NOMO-1 (cell line): Measurements from ENCODE around the gene HOXB4.

Experiments used
- DNase-seq, 2 experiments: peaks; one replicate each; lab custom pipeline; 2025; ENCODE audit not compliant: unreplicated experiment in 2 of 2; lab: John Stamatoyannopoulos, UW

The HOXB4 gene

GRCh38 chr17:48549914-48550501 lies 28.1 kb downstream of the HOXB4 start:
- DNase-seq = no peak

DNA sequence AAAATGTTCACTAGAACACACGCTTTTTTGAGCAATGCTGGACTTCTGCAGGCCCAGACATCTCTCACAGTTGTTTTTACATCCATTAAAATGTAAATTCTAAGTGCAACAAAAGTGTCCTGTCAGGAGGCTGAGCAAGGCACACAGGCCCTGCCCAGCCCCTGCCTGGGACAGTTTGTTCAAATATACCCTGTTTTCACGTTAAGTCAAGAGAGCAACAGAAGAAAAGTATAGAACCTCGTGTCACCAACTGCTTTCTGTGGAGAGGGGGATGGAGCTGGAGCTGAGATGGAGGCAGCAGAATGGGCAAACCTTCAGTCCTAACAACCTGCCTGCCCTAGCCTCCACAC lies 28.9 kb downstream of the HOXB4 start:
- DNase-seq = no peak

- no peak for DNase-seq
Measured at GRCh38 chr17:48548523-48549280, 29.4 kb downstream of the HOXB4 start.

DNA sequence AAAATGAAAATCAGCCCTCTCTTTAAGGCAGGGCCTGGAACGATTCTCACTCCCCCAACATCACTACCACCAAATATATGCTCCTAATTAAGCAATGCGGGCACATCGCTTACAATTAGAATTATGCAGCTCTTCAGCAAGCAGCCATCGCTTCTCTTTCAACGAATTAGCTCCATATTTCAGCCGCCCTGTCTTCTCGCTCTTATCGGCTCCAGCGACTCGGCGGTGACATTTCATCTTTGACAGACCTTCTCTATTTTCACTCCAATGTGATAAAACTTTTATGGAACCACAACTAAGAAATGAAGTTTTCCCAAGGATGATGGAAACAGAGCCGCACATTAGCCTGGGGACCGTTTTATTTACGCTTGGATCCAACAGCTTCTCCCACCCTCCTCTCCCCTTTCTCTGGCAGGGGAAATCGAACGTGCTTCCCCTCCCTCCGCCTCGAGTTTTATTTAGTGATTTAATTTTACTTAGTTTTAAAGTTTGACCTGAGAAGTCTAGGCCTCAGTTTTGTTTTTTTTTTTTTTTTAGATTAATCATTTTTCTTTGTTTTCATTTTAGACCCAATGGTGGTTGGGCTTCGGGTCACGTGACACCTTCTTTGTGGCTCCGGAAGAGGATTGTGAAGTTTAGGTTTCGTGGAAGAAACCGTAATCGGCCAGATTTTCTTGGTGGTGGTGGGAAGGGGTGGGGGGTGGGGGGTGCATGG lies 30.2 kb downstream of the HOXB4 start:
- DNase-seq = no peak

DNA sequence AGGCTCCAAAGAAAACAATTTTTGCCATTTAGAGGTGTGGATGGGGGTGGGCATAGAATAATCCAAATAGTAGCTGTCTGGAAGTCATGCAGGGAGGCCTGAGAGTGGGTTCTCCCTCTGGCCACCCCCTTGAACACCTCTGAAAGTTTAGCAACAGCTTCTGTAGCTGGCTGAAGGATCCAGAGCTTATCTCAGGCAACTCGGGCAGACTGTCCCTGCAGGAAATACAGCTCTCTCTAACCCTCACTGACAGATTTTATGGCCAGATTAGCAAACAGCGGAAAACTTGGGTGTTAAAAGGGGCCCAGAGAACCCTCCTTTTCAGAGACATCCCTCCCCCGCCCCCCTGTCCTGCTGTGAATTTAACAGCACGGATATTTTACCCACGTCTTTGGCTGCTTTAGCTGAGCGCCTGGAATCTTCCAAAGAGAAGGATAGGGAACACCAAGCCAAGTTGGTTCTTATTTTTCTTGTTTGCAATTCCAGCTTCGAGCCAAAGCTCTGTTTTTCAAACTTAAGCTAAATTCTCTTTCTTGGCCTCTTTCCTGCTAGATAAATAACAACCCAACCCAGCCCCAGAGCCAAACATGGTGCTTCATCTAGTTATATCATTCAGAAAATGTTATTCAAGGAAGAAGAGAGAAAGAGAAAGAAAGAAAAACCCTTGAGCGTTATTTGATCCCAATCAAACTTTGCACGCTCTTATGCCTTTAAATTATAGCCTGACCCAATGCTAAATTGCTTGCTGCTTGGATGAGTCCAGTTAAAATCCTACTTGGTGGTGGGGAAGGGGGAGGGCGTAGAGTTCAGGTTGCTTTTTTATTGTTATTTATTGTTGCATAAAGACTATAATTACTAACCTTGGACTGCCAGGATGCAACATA lies 31.0 kb downstream of the HOXB4 start:
- DNase-seq = no peak

GRCh38 chr17:48546137-48546923 lies 31.8 kb downstream of the HOXB4 start:
- no peak for DNase-seq

- DNase-seq = no peak
Measured at GRCh38 chr17:48545539-48545938, 32.6 kb downstream of the HOXB4 start.

- no peak for DNase-seq
Measured at GRCh38 chr17:48545022-48545375, 33.2 kb downstream of the HOXB4 start, which contains the start of gene HOXB2. Gene HOXB2, minus strand, starts transcription at chr17:48545109. Its CDS starts 198 bp downstream, at chr17:48544911.

GRCh38 chr17:48544349-48545021 lies 33.7 kb downstream of the HOXB4 start:
- DNase-seq = no peak

DNA sequence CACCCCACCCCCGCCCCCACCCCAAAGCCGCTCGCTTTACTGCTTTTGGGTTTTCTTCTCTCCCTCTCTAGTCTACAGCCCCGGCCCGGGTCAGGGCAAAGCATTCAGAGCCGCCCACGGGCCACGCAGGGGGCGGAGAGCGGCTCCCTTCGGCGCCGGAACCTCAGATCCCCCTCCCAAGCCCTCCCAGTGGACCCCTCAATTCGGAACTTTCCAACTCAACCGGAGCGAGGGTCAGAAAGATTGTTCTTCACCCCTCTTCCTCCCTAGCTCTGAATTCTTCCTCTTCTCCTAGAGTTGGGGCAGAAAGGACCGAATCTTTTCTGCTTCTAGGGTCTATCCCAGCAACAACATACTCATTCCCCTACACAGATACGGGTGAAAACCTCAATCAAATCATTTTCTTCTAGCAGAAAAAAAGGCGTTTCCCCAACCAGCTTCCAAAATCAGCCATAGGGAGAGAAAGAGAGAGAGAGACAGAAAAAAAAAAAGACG lies 34.2 kb downstream of the HOXB4 start:
- no peak for DNase-seq

GRCh38 chr17:48543107-48543853 lies 34.9 kb downstream of the HOXB4 start:
- peak in 1 of 2 experiments; percentile 18 for DNase-seq

DNA sequence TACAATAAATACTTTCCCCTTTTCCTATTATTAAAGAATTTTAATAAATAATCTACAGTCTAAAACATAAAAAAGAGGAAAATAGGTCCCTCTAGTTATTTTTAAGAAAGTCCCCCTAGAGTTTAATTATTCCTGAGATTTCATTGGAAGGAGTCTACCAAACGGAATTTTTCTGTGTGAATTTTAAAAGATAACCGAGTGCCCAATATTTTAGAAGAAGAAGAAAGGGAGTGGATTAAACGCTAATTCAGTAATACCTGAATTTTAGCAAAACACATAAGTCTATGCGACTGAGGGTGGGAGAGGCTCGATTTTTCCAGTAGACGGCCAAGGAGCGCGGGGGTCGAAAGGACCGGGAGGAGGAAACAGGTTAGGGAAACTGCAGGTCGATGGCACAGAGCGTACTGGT lies 35.4 kb downstream of the HOXB4 start:
- no peak for DNase-seq

GRCh38 chr17:48542114-48542656 lies 36.0 kb downstream of the HOXB4 start:
- DNase-seq = no peak

DNA sequence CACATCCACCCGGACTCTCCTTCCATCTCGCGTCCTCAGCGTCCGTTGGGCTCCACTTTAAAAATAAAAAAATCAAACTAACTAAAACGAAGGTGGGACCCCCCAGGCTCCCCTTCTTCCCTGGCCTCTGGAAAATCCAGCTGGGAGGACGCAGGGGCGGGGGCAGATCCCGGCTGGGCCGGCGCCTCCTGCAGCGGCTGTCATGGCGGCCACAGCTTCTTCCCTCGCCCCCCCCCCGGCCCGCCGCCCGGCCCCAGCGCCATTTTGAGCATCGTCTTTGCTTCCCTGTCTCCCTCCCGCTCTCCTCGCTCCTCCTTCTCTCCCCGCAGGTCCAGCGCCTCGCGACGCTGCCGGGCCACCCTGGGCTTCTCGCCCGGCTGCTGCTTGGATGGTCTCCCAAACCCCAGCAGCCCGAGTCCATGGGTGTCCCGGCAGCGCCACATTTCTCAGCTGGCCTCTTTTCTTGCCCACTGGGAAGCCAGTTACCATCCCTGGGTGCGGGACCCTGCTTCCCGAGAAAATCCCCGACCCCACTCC lies 36.5 kb downstream of the HOXB4 start:
- no peak for DNase-seq

- no peak for DNase-seq
Measured at GRCh38 chr17:48541036-48541576, 37.0 kb downstream of the HOXB4 start.

DNA sequence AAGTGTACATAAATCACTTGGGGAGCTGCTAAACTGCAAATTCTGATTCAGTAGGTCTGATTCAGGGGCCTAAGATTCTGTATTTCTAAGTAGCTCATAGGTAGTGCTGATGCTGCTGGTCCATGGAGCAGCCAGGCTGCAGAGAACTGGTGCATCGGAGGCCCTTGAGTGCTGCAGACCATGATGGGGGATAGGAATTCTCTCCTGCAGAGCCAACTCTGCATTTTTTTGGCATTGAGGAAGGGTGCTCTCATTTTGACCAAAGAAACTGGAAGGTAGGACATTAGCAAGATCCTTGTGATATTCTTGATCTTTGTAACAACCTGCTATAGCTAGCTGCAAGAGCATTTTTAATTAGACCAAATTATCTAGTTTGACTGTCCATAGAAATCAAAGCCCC lies 37.9 kb downstream of the HOXB4 start:
- no peak for DNase-seq

DNA sequence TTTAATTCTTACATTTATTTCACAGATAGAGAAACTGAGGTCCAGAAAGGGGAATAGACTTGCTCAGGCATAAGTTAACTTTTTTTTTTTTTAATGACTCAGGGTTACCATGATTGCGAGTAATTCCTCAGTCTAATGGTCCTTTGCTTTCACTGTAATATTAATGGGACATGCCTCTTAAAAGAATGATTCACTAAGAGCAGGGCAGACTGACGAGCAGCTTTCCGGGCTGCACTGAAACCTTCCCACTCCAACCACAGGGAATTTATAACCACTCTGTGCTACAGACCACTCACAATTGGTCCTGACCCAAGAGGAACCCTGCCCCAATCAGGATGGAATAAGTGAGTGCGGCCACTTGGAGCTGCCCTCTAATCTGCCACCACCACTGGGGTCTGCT lies 39.0 kb downstream of the HOXB4 start:
- no peak for DNase-seq

DNA sequence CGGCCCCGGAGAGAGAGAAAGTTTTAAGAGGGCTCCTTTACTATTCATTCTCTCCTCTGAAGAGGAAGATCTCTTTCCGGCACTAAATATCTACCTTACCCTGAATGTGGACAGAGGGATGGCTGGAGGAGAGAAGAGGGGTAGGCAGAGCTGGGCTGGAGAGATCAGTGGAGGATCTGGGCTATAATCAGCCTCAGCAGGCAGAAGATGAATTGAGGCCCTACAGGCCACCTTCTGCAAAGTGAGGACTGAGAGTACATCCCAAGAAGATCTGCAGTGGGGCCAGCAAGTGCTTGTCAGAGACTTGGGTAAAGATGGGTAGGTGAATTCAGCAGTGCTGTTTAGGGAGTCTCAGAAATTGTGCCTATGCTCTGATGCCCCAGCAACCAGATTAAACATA lies 40.8 kb downstream of the HOXB4 start:
- DNase-seq = no peak
